ENCODE measurements around the gene SHE. TPM values are rescaled to one million over a fixed set of nuclear protein-coding genes. Genes with fewer than 3 reads are reported as not detected.

The SHE gene
- total RNA-seq, 1 experiment from 2014 or later: 0.79 TPM

DNA sequence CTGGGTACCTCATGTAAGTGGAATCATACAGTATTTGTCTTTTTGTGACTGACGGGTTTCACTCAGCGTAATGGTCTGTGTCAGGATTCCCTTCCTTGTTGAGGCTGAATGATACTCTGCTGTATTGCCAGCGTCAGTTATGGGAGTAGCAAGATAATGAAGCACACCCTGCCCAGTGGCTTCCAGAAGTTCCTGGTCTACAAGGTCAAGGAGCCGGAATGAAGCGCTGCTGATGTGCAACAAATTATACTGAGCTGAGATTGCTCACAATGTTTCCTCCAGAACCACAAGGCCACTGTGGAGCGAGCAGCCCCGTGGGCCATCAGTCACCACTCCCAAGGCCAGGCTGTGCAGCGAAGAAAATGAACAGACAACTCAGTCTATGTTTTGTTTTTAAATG is 24.2 kb downstream of the SHE start:
- TF ChIP-seq ZNF512 (CRISPR knock-in tag; IDR thresholded peaks at IDR 0.05; ENCODE audit: borderline replicate concordance) (no peak), FOXJ3 (CRISPR knock-in tag; IDR thresholded peaks at IDR 0.05; ENCODE audit: borderline replicate concordance) (no peak)
- TF ChIP-seq, protein P1, sequence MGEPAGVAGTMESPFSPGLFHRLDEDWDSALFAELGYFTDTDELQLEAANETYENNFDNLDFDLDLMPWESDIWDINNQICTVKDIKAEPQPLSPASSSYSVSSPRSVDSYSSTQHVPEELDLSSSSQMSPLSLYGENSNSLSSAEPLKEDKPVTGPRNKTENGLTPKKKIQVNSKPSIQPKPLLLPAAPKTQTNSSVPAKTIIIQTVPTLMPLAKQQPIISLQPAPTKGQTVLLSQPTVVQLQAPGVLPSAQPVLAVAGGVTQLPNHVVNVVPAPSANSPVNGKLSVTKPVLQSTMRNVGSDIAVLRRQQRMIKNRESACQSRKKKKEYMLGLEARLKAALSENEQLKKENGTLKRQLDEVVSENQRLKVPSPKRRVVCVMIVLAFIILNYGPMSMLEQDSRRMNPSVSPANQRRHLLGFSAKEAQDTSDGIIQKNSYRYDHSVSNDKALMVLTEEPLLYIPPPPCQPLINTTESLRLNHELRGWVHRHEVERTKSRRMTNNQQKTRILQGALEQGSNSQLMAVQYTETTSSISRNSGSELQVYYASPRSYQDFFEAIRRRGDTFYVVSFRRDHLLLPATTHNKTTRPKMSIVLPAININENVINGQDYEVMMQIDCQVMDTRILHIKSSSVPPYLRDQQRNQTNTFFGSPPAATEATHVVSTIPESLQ (CRISPR knock-in tag; IDR thresholded peaks at IDR 0.05): no peak
- TF ChIP-seq, protein P2, sequence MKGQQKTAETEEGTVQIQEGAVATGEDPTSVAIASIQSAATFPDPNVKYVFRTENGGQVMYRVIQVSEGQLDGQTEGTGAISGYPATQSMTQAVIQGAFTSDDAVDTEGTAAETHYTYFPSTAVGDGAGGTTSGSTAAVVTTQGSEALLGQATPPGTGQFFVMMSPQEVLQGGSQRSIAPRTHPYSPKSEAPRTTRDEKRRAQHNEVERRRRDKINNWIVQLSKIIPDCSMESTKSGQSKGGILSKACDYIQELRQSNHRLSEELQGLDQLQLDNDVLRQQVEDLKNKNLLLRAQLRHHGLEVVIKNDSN (CRISPR knock-in tag; IDR thresholded peaks at IDR 0.05): no peak
- ChIA-PET POLR2A (no interaction called here), CTCF (interaction anchor here (0.9 to 9.0 kb wide), 5 partner anchors 11 to 401 kb away, joined by 3 to 189 read pairs (median 3); no protein-coding TSS in a partner anchor)
- no peak for ATAC-seq
- peak overlapping the region; percentile 84 for H3K27ac Mint-ChIP-seq
- no peak overlapping the region for H3K4me3 Mint-ChIP-seq
- peaks cover 21% of the 10 kb centered on the region for H3K4me1 Mint-ChIP-seq
- no peaks in the 10 kb centered on the region for H3K36me3 Mint-ChIP-seq
- H3K9me3 Mint-ChIP-seq: no peaks in the 10 kb centered on the region
- DNase-seq (ENCODE audit: low spot score): no peak
- no peaks in the 10 kb centered on the region for H3K27me3 Mint-ChIP-seq (ENCODE audit: low read depth)

DNA sequence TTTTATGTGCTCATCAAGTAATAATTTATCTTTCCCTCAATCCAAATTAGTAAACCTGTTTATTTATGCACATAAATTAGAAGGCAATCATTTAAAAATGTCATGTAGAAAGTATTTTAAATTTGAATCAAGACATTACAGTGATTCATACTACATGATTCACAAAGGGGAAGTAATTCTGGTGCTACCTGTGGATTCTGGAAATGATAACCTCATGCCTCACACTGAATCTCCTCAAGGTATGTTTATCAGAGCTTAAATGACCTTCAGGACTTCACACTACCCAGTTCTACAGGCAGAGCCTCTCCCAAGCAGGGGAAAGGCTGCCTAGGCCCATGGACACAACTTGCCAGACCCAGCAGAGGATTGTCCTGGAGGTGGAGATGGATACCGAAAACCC is 25.4 kb downstream of the SHE start:
- Mint-ChIP-seq H3K4me3 (no peak overlapping the region), H3K27me3 (ENCODE audit: low read depth) (no peaks in the 10 kb centered on the region), H3K9me3 (no peaks in the 10 kb centered on the region), H3K36me3 (no peaks in the 10 kb centered on the region), H3K4me1 (peaks cover 21% of the 10 kb centered on the region), H3K27ac (no peak overlapping the region)
- TF ChIP-seq HMGA2 (CRISPR knock-in tag; IDR thresholded peaks at IDR 0.05): no peak
- ATAC-seq (no peak), DNase-seq (ENCODE audit: low spot score) (no peak)
- CTCF ChIA-PET: interaction anchor here (1.3 kb wide), 1 partner anchor 70 kb away, joined by 3 read pairs; no protein-coding TSS in a partner anchor
- POLR2A ChIA-PET: no interaction called here

- H3K4me3 Mint-ChIP-seq: no peak overlapping the region
- H3K36me3 Mint-ChIP-seq: no peaks in the 10 kb centered on the region
- ChIA-PET CTCF (no interaction called here), POLR2A (no interaction called here)
- ATAC-seq: no peak
- no peaks in the 10 kb centered on the region for H3K27me3 Mint-ChIP-seq (ENCODE audit: low read depth)
- H3K9me3 Mint-ChIP-seq: no peaks in the 10 kb centered on the region
- peaks cover 15% of the 10 kb centered on the region for H3K4me1 Mint-ChIP-seq
- H3K27ac Mint-ChIP-seq: no peak overlapping the region
- no peak for TF ChIP-seq ATF1 (CRISPR knock-in tag; IDR thresholded peaks at IDR 0.05)
- no peak for TF ChIP-seq FOXP1 (CRISPR knock-in tag; IDR thresholded peaks at IDR 0.05; ENCODE audit: borderline replicate concordance)
- TF ChIP-seq TEAD1 (CRISPR knock-in tag; IDR thresholded peaks at IDR 0.05): no peak
- no peak for TF ChIP-seq ZBTB43 (CRISPR knock-in tag; IDR thresholded peaks at IDR 0.05)
- TF ChIP-seq FOXJ3 (CRISPR knock-in tag; IDR thresholded peaks at IDR 0.05; ENCODE audit: borderline replicate concordance): no peak
- TF ChIP-seq, protein P3, sequence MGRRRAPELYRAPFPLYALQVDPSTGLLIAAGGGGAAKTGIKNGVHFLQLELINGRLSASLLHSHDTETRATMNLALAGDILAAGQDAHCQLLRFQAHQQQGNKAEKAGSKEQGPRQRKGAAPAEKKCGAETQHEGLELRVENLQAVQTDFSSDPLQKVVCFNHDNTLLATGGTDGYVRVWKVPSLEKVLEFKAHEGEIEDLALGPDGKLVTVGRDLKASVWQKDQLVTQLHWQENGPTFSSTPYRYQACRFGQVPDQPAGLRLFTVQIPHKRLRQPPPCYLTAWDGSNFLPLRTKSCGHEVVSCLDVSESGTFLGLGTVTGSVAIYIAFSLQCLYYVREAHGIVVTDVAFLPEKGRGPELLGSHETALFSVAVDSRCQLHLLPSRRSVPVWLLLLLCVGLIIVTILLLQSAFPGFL (CRISPR knock-in tag; IDR thresholded peaks at IDR 0.05; ENCODE audit: borderline replicate concordance): no peak
- TF ChIP-seq, protein P4, sequence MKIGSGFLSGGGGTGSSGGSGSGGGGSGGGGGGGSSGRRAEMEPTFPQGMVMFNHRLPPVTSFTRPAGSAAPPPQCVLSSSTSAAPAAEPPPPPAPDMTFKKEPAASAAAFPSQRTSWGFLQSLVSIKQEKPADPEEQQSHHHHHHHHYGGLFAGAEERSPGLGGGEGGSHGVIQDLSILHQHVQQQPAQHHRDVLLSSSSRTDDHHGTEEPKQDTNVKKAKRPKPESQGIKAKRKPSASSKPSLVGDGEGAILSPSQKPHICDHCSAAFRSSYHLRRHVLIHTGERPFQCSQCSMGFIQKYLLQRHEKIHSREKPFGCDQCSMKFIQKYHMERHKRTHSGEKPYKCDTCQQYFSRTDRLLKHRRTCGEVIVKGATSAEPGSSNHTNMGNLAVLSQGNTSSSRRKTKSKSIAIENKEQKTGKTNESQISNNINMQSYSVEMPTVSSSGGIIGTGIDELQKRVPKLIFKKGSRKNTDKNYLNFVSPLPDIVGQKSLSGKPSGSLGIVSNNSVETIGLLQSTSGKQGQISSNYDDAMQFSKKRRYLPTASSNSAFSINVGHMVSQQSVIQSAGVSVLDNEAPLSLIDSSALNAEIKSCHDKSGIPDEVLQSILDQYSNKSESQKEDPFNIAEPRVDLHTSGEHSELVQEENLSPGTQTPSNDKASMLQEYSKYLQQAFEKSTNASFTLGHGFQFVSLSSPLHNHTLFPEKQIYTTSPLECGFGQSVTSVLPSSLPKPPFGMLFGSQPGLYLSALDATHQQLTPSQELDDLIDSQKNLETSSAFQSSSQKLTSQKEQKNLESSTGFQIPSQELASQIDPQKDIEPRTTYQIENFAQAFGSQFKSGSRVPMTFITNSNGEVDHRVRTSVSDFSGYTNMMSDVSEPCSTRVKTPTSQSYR (CRISPR knock-in tag; IDR thresholded peaks at IDR 0.05): no peak
- no peak for DNase-seq (ENCODE audit: low spot score)
Measured at GRCh38 chr1:154474802-154475201, 27.4 kb downstream of the SHE start.
